Measurements from ENCODE around the gene UBE2G2. TPM values are rescaled to one million over a fixed set of nuclear protein-coding genes. Genes with fewer than 3 reads are reported as not detected.

Gene UBE2G2
- polyA plus RNA-seq, 1 donor (not counting 4 experiments of a cell fraction or from before 2014, with no cell fraction given): 106 TPM

- no peak overlapping the region for H2AFZ ChIP-seq (ENCODE audit: control insufficient read depth, low read length)
Measured at GRCh38 chr21:44802396-44803153, 955 bp upstream of the UBE2G2 start.

GRCh38 chr21:44800971-44801467 is 601 bp downstream of the UBE2G2 start:
- Histone ChIP-seq H3K36me3 (ENCODE audit: control insufficient read depth in 2 of 2, extremely low read depth in 1 of 2, insufficient read depth in 2 of 2, low read length in 2 of 2) (peaks cover 11 to 25% of the 10 kb centered on the region in 2 experiments), H3K9me3 (ENCODE audit: control insufficient read depth, low read depth, low read length) (no peaks in the 10 kb centered on the region), H4K20me1 (ENCODE audit: control insufficient read depth, extremely low read depth, insufficient read depth, low read length) (peaks cover 10% of the 10 kb centered on the region), H3K4me1 (ENCODE audit: control insufficient read depth, extremely low read depth, insufficient read depth, low read length) (peaks cover 17% of the 10 kb centered on the region), H3K9me1 (ENCODE audit: control insufficient read depth, extremely low read depth, insufficient read depth, low read length) (no peaks in the 10 kb centered on the region), H3K9ac (ENCODE audit: control insufficient read depth, extremely low read depth, insufficient read depth, low read length) (peak overlapping the region; percentile 83), H3K4me2 (ENCODE audit: control insufficient read depth, extremely low read depth, insufficient read depth, low read depth, low read length) (peak overlapping the region; percentile 75), H3K79me2 (ENCODE audit: control insufficient read depth, insufficient read depth, low read length) (peaks cover 59% of the 10 kb centered on the region), H2AFZ (ENCODE audit: control insufficient read depth, low read length) (peak overlapping the region; percentile 47), H3K27ac (ENCODE audit: control insufficient read depth, insufficient read depth, low read length) (peak overlapping the region; percentile 70), H3K4me3 (ENCODE audit: control insufficient read depth in 2 of 3, extremely low read depth in 1 of 3, insufficient read depth in 2 of 3, low read depth in 1 of 3, low read length in 3 of 3) (peak overlapping the region; percentile 72 to 99 (median 98)), H3K27me3 (ENCODE audit: control insufficient read depth, extremely low read depth, insufficient read depth, low read length) (no peaks in the 10 kb centered on the region)
- TF ChIP-seq CTCF (optimal IDR thresholded peaks at IDR 0.05 in 1 of 3, IDR thresholded peaks at IDR 0.05 in 1 of 3, conservative IDR thresholded peaks at IDR 0.05 in 1 of 3; ENCODE audit: extremely low read depth in 1 of 3, insufficient read depth in 2 of 3, low read length in 3 of 3) (peak; percentile 41 to 65 (median 55)), EZH2 (IDR thresholded peaks at IDR 0.05; ENCODE audit: low read length) (no peak)
- FAIRE-seq (no peak), DNase-seq (ENCODE audit: low read depth, low spot score) (no peak)
- dilution Hi-C loops (cut with MboI; ENCODE audit: extremely low pct_ligation_motif_present, low sequenced_read_pairs): no loop called here

More at GRCh38 chr21:44802396-44803153, 955 bp upstream of the UBE2G2 start:
- peak overlapping the region; percentile 39 for H3K27ac ChIP-seq (ENCODE audit: control insufficient read depth, insufficient read depth, low read length)
- H3K9me3 ChIP-seq (ENCODE audit: control insufficient read depth, low read depth, low read length): no peaks in the 10 kb centered on the region
- H3K27me3 ChIP-seq (ENCODE audit: control insufficient read depth, extremely low read depth, insufficient read depth, low read length): no peaks in the 10 kb centered on the region
- peaks cover 17% of the 10 kb centered on the region for H3K4me1 ChIP-seq (ENCODE audit: control insufficient read depth, extremely low read depth, insufficient read depth, low read length)
- no peaks in the 10 kb centered on the region for H3K9me1 ChIP-seq (ENCODE audit: control insufficient read depth, extremely low read depth, insufficient read depth, low read length)
- FAIRE-seq: no peak
- dilution Hi-C loops (cut with MboI; ENCODE audit: extremely low pct_ligation_motif_present, low sequenced_read_pairs): no loop called here
- peaks cover 10% of the 10 kb centered on the region for H4K20me1 ChIP-seq (ENCODE audit: control insufficient read depth, extremely low read depth, insufficient read depth, low read length)
- H3K79me2 ChIP-seq (ENCODE audit: control insufficient read depth, insufficient read depth, low read length): peaks cover 46% of the 10 kb centered on the region
- H3K36me3 ChIP-seq (ENCODE audit: control insufficient read depth in 2 of 2, extremely low read depth in 1 of 2, insufficient read depth in 2 of 2, low read length in 2 of 2): peaks cover 20 to 28% of the 10 kb centered on the region in 2 experiments
- TF ChIP-seq EZH2 (IDR thresholded peaks at IDR 0.05; ENCODE audit: low read length): no peak
- no peak for TF ChIP-seq CTCF (optimal IDR thresholded peaks at IDR 0.05 in 1 of 3, IDR thresholded peaks at IDR 0.05 in 1 of 3, conservative IDR thresholded peaks at IDR 0.05 in 1 of 3; ENCODE audit: extremely low read depth in 1 of 3, insufficient read depth in 2 of 3, low read length in 3 of 3)
- DNase-seq (ENCODE audit: low read depth, low spot score): no peak
- peak overlapping the region; percentile 83 for H3K9ac ChIP-seq (ENCODE audit: control insufficient read depth, extremely low read depth, insufficient read depth, low read length)
- peak overlapping the region; percentile 75 for H3K4me2 ChIP-seq (ENCODE audit: control insufficient read depth, extremely low read depth, insufficient read depth, low read depth, low read length)
- peak overlapping the region; percentile 72 to 99 (median 98) for H3K4me3 ChIP-seq (ENCODE audit: control insufficient read depth in 2 of 3, extremely low read depth in 1 of 3, insufficient read depth in 2 of 3, low read depth in 1 of 3, low read length in 3 of 3)
